ENCODE results near the gene PCSK4.
"Not testable (repeated sequence)": the region's sequence is repeated elsewhere in the genome, so short reads cannot be mapped to it uniquely, and the experiment has no call there.

PCSK4 gene

DNA sequence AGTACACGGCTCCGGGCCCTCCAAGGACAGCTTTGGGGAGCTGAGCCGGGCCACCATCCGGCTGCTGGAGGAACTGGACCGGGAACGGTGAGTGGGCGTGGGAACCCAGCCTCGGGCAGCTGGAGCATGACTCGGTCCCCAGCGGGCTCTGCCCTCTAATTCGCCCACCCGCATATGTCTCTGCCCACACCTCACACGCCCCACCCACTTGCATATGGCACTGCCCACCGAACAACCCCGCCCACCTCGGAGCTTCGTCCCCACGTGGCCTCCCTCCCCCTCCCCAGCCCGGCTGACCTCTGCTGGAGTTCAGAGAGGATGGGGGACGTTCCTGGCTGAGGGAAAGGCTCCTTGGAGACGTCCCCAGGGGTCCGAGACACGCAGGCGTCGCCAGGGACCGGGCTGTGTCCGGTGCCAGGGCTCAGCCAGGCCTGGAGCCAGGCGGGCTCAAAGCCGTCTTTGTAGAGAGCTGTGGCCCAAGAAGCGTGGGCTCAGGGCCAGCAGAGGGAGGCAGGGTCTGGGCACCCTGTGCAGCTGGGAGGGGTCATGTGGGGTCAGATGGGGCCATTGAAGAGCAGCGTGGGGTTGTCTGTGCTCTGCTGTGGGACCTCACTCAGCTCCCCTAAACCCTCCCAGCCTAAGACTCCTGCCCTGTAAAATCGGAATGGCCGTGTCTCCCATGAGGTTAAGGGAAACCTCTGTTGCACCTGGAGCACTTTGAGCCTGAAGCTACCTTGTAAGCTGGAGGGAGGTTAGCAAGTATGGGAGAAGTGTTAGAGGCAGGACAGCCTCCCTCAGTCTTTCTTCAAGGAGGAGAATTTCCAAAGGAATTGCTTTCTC, 36.4 kb downstream of the PCSK4 start:
- peak; percentile 77 for DNase-seq (ENCODE audit: low spot score)

DNA sequence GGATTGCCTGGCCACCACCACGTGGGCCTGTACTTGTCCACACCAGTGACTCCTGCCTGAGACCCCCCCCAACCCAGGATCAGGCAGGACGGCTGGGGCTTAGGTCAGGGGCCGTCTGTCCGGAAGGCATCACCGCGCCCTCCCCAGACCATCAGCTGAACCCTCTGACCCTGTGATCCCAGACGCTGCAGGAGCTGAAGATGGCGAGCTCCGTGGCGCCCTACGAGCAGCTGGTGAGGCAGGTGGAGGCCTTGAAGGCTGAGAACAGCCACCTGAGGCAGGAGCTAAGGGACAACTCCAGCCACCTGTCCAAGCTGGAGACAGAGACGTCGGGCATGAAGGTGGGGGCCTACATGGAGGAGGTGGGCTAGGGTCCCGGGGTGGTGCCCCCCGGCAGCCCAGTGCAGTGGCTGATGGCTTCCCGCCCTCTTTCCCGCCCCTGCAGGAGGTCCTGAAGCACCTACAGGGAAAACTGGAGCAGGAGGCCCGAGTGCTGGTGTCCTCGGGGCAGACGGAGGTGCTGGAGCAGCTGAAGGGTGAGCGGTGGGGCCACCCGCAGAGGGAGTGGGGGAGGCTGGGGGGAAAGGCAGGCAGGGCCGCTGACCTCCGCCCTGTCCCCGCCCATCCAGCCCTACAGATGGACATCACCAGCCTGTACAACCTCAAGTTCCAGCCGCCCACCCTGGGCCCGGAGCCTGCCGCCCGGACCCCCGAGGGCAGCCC, 37.2 kb downstream of the PCSK4 start:
- no peak for DNase-seq (ENCODE audit: low spot score)

DNA sequence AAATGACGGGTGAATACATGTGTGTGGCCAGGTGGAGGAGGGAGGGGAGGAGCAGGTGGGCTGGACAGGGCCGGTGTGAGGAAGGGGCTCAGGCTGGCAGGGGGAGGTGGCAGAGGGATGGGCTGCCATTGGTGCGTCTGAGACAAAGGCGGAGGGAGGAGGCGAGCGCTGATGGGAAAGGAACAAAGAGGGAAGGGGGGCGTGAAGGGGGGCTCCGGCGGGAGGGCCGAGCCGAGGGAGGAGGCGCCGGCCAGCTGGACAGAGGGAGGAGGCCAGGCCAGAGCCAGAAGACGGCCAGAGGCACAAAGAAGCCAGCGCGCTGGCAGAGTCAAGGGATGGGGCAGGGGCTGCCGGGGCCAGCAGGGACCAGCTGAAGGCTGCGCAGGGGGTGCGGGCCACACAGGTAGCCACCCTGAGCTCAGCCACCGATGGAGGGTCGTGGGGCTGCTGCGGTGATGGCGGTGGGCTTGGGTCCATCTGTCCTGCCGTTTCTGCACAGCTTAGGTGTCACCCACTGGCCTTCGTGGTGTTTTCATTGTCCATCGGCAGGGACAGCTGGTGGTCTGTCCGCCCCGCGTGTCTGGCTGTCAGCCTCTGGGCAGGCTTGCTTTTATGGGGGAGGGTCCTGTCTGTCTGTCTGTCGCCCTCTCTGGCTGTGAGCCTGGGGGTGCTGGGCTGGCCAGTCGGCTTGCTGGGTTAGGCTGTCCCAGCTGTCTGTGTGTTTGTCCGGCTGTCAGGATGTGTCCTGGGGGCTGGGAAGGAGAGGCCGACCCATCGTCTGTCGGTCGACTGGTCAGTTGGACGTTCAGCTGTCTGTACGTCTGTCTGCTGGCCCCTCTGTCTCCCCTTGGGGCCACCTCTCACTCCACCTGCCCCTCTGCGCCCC, 38.0 kb downstream of the PCSK4 start:
- DNase-seq (ENCODE audit: low spot score): no peak

DNA sequence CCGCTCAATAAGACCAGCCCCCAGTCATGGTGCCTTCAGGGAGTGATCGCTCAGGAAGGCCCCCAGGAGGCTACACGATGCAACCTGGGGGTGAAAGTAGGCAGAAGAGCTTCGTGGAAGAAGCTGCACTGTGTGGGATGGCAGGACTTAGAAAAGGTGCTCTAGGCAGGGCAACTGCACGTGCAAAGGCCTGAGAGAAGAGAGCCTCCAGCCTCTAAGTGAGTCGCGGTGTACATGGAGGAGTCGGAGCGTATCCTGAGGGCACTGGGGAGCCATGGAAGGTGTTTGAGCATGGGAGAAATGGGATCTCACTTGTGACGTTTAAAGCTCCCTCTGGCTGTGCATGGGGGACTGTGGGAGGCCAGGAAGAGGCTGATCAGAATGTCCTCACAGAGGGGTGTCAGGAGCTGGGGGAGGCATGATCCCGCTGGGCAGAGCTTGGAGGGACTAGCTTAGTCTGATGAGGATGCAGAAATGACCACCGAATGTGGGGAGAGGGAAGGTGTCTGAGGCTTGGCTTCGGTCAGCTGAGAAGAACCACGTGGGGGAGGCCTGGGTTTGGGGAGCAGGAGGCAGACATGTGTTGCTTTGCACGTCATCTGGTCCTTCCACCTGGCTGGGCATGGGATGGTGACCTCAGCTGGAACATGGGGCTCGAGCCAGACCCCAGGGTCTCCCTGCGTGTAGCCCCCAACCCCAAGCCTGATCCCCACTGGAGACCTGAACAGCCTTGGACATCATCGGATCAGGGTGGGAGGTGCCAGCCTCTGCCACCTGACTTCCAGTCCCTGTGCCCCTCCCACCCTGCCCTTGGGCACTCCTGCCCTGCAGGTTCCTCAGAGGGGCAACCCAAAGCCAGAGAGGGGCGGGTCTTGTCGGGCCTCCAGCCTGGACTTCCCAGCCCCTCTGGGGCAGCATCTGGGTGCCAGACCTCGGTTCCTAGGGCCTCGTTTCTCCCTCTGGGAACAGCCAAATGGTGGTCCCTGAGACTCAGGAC, 39.1 kb downstream of the PCSK4 start:
- no peak for DNase-seq (ENCODE audit: low spot score)

DNA sequence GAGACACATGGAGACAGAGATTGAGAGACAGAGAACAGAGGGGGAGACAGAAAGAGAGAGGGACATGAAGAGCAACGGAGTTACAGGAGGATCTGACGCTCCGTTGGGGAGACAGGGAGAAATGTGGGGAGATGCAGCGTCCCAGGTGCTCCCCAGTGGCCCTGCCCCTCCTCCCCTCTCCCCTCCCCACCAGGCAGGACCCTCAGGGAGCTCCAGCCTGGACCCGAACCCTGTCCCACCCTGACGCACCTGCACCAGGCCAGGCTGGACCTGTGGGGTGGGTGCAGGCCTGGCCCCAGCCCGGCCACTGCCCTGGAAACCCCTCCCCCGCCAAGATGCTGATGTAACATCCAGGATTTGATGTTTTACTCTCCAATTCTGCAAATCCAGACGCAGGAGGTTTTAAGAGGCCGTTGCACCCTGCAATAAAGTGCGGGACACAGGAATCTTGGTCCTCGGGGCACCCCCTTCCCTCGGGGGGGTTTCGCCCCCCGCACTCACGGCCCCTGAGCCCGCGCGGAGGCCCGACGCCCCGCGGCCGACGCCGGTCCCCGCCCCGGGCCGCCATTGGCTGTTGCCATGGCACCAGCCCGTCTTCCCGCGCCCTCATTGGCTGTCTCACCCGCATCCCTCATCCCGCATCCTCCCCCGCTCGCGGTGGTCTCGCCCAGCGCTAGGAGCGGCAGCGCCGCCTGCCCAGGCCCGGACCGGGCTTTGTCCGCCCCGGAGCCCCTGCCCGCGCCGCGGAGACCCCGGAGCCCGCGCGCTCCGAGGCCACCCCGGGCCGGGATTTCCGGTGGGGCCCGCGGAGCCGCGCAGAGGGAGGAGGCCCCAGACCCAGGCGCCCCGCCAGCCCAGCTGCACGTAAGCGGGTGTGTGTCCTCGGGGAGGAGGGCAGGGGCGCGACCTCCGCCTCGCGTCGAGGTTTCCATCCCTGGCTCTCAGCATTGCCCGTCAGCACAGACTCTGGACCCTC, 40.4 kb downstream of the PCSK4 start, which contains the start of gene APC2:
Gene APC2 (plus strand): TSS at position 655 of the 976 bp plus-strand sequence. CDS start 2,881 bp downstream, outside the sequence.
- peak; percentile 90 for DNase-seq (ENCODE audit: low spot score)

DNA sequence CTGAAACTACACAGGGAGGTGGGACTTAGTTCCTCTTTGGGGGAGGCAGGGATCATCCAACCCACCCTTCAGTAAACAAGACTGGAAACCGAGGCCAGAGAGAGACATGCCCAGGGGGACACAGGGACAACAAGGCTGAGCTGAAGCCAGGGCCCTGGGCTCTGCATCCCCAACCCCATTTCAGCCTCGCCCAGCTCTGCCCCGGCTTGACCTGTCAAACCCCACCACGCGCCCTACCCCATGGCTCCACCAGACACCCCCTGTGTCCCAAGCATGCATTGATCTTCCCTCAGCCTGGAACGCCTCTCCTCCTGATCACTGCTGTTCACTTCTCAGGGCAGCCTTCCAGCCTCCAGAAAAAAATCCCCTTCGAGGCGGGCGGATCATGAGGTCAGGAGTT, 42.2 kb downstream of the PCSK4 start:
- no peak for DNase-seq (ENCODE audit: low spot score)

DNA sequence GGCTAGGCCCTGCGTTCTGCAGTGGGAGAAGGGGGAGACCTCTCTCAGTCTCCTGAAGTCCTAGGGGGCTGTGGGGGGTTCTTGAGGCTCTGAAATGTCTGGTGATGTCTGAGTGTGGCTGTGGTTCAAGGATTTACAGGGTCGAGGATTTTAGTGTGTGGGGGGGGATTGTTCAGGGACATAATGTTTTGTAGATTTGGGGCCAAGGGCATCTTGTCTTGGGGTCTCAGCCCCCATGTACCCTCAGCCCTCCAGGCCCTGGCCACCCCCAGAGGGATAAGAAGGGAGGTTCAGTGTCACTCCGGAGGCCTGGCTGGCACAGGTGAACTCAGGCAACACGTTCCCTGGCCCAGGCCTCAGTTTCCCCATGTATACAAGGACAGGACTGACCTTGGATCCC, 42.6 kb downstream of the PCSK4 start:
- no peak for DNase-seq (ENCODE audit: low spot score)

DNA sequence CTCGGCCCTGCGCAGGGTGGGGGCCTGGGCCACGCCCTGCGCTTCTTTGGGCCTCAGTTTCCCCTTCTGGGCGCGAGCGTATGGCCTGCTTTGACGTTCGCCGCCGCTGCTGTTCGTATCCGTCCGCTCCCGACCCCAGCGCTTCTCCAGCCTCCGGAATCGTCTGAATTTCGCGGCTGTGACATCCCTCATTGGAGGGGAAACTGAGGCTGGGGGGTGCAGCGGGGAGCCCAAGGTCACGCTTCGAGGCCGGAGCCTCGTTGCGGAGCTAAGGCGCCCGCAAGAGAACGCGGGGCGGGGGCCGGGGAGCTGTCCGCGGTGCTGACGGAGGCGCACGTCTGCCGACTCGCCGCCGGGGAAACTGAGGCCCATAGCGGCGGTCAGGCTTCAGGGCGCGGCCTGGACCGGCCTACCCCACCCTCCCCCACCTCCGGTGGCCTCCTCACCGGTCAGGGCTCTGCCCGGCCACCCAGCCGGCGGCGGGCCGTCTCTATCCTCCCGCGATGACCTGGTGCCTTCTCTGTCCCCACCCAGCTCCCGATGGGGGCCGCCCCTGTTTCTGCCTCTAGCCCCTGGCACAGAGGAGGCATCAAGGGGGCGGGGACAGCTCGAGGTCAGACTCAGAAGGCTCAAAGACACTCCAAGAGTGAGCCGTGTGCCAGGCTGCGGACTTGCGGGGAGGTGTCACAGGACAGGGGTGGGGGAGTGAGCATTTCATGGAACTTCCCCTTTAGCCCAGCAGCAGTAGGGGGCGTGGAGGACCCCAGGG, 43.3 kb downstream of the PCSK4 start:
- DNase-seq (ENCODE audit: low spot score): peak; percentile 33

DNA sequence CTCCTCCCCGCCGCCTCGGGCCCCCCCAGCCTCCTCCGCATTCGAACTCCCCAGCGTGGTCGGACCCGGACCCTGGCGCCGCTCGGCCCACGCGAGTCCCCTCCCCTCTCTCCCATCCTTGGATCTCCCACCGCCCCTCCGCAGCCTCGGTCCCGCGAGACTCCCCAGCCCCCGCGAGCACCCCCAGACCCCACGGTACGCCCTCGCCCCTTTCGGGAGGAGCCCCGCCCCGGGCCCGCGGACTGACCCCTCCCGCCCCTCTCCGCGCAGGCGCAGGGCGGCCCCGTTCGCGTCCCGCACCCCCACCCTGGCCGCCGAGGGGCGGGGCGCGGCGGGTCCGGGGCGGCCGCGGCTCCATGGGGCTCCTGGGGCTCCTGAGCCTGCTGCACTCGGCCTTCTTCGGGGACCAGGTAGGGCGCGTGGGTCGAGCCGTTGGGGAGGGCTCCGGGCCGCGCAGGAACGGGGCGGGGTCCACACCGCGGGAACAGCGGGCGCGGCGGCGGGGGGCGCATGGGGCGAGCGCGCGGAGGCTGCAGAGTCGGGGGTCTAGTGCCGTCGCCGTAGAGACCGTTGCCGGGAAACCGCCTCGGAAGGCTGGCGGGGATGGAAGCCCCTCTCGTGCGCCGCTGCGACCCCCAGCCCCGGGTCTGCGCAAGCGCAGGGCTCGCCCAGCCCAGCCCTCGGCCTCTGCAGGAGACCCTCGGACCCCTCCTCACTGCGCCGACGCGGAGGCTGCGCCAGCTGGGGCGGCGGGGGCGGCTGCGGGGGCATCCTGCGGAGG, 44.0 kb downstream of the PCSK4 start:
- DNase-seq (ENCODE audit: low spot score): peak; percentile 72

DNA sequence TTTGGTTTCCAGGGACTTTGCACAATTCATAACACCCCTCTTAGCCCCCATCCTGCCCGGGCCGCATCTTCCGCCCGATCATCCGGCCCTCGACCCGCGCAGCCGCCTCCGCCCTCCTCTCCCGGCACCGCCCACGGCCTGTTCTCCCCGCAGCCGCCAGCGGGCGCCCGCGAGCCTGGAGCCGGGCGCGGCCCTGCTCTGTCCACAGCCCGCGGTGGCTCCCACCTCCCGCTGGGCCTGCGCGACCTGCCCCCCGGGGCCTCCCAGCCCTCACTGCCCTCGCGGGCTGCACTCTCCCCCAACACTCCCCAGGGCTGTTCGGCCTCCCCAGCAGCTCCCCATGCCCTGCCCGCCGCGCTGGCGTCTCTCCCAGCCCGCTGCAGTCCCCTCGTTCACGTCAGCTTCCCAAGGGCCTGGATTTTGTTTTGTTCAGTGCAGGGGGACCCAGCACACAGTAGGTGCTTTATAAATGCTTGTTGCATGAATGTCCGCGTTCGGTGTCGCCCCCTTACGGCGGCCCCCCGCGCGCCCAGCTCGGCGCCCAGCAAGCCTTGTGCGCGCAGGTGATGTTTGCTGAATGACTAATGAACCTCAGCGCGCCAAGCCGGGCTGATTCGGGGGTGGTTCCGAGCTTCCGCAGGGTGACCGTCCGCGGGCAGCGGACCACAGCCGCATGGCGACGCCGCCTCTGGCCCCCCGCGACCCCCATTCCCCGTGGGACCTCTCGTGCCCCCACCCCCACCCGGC, 44.8 kb downstream of the PCSK4 start:
- DNase-seq (ENCODE audit: low spot score): peak; percentile 96

DNA sequence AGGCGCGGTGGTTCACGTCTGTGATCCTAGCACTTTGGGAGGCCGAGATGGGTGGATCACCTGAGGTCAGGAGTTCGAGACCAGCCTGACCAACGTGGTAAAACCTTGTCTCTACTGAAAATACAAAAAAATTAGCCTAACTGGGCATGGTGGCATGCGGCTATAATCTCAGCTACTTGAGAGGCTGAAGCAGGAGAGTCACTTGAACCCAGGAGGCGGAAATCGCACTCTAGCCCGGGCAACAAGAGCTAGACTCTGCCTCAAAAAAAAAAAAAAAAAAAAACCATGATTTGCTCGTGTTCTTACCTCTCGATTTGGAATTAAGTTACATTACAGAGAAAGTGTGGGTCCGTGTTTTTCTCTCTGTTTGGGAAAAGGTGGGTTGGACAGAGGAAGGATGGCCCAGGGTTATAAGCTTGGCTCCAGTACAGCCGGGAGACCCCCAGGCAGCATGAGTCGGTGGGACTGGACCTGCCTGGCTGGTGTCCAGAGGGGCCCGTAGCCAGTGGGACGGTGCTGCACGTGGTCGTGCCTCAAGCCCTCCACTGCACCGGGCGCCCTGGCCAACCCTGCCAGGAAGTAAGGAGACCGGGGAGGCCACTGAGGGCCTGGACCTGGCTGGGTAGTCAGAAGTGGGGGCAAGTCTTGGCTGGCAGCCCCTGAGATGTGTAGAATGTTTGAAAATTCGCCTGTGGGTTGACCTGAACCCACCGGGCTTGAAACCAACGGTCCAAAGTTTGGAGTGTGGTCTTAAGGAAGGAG, 48.3 kb downstream of the PCSK4 start:
- DNase-seq (ENCODE audit: low spot score): no peak

DNA sequence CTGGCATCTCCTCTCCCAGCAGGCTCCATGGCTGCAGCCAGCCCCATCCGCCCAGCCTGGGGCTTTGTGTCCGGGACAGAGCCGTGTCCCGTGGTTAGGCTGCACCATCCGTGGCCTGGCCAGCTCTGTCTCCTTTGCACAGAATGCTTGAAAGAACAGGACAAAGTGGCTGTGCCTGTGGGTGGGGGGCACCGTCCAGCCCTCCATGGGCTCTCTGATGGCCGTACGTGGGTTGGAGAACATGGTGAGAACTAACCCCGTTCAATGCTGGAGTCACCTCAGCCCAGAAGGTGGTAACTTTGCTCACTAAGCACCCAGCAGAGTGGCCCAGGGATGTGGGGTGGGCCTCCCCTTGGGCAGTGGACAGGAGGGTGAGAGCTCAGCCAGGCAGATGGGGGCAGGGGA, 49.1 kb downstream of the PCSK4 start:
- no peak for DNase-seq (ENCODE audit: low spot score)

DNA sequence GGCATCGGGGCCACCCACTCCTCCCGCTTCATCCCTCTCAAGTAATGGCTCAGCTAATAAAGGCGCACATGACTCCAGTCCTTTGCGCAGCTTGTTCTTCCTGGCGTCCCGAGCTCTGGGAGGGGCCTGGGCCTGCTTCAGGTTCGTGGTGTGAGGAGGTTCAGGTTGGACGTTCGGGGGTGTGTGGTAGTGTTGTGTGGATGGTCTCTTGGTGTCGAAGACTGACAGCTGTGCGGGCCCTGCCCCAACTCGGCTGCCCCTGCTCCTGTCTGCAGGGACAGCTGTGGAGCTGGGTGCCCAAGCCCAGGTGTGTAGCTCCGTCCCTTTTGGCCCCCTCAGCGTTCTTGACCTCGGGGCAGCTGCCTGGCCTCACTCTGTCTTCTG, 49.7 kb downstream of the PCSK4 start:
- no peak for DNase-seq (ENCODE audit: low spot score)

DNA sequence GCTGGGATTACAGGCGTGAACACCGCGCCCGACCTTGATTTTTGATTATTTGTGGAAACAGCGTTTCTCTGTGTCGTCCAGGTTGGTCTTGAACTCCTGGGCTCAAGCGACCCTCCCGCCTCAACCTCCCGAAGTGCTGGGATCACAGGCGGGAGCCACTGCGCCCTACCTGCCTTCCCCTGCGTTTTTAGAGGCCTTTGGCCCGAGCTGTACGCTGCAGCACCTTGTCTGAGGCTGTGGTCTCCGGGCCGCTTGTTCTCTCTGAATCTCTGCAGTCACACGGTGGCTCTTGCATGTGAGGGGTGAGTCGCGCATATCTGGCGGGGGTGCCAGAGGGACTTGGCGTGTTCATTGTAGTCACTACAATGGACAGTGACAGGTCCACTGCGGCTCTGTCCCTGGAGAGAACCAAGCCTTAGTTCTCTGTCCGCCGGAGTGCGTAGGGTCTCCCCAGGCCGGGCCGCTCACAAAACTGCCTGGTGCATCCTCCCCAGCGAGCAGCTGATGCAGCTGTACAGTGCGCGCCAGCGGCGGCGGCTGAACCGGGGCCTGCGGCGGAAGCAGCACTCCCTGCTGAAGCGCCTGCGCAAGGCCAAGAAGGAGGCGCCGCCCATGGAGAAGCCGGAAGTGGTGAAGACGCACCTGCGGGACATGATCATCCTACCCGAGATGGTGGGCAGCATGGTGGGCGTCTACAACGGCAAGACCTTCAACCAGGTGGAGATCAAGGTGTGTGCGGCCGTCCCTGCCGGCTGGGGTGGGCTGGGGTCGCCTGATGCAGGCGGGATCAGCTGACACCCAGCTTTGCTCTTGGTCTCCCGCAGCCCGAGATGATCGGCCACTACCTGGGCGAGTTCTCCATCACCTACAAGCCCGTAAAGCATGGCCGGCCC, 50.4 kb downstream of the PCSK4 start:
- DNase-seq (ENCODE audit: low spot score): not testable (repeated sequence)

DNA sequence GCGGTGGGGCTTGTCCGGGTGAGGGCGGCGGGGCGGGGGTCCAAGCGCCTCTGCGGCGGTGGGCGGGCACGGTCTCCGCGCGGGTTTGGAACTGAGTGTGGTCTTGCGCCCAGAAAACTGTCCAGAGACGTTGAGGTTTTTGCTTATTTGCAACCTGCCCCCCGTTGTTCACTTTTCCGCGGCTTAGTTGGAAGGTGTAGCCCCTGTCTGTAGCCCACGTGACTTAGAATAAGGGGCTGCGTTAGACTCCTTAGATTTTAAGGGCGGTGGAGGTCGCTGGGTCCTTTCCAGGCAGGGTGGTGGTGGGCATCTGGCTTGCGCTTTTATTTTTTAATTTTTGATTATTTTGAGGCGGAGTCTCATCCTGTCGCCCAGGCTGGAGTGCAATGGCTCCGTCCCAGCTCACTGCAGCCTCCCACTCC, 51.2 kb downstream of the PCSK4 start:
- no peak for DNase-seq (ENCODE audit: low spot score)

Measured in AG20443 (cell line).